Measurements from ENCODE around the gene MARCHF3.
"Not testable (repeated sequence)": the region's sequence is repeated elsewhere in the genome, so short reads cannot be mapped to it uniquely, and the experiment has no call there.

The MARCHF3 gene

DNA sequence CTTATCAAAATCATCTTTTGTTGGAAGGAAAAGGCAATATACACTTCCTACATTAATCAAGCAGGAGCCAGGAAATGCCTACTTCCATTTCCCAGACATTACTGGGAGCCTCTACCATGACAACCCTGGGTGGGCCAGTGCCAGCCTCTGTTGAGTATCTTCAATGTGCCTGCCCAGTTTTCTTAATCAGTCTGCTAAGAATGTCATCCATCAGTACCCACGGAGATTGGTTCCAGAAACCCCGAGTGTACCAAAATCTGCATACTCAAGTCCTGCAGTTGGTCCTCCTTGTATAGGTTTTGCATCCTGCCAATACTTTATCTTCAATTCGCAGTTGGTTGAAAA, 82.4 kb downstream of the MARCHF3 start:
- DNase-seq: no peak

GRCh38 chr5:126947146-126948010, 83.0 kb downstream of the MARCHF3 start:
- no peak for DNase-seq

- not testable (repeated sequence) for DNase-seq
These were observed 87.5 kb downstream of the MARCHF3 start for GRCh38 chr5:126942908-126943307.

- no peak for DNase-seq
These were observed 89.0 kb downstream of the MARCHF3 start for GRCh38 chr5:126941403-126941802.

GRCh38 chr5:126939887-126940286, 90.5 kb downstream of the MARCHF3 start:
- no peak for DNase-seq

DNA sequence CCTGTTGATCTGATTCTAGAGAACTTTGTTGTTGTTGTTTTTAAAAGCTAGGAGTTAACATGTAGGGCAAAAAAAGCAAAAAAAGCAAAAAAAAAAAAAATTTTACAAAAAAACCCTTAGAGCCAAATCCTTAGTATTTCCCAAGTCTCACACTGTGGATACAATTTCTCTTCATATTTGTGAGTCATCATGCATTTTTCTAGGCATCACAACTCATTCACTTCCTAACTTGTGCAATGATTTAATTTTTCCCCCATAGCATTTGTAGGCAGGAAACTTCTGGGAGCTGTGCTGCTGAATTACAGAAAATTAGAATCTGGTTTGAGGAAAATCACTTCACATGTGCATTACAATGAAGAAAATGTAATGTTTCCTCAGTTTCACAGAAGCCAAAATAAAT, 91.9 kb downstream of the MARCHF3 start:
- DNase-seq: no peak

DNA sequence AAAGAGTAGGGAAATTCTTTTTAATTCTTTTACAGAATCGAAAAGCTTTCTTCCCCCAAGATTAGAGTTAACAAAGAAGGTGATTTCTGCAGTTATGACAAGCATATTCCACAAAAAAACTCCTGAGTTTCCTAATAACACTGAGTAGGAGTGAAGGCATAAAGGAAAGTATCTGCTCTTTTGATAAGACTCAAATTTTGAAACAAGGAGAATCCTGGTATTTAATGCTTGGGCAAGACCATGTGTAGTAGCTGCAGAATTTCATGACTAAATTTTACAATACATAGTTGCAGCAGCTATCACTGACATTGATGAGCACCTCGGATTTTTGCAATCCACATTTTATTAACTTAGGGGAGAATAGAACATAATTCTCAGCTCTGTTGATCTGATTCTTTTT, 92.6 kb downstream of the MARCHF3 start:
- DNase-seq: no peak

DNA sequence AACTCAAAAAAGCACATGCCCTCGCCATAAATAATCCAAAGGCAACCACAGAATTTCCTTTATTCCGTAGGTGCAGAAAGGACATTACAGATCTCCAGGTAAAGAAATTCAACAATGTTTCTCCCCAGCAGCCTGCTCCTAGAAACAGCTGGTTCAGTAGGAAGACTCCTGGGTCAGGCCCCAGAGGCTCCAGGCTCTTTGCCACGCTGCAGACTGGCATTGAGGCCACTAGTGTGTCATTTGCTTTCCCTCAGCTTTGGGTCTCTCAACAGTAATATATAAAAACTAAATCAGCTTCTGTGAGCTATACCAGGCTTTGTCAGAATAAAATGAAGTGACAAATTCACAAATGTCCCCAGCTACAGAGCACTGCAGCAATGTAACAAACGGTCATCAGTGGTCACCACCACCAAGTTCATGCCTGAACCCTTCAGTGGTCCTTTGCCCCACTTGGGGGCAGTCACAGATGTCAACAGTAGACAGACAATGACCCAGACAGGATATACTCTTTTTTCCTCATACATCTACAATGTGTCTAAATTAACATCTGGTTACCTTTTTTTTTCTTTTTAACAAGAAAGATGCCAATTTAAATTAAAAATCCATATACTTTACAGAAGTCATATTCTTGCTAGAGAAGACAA, 93.5 kb downstream of the MARCHF3 start:
- DNase-seq: no peak

GRCh38 chr5:126931963-126932660, 98.2 kb downstream of the MARCHF3 start:
- DNase-seq: no peak

GRCh38 chr5:126928041-126928440, 102.3 kb downstream of the MARCHF3 start:
- no peak for DNase-seq

DNA sequence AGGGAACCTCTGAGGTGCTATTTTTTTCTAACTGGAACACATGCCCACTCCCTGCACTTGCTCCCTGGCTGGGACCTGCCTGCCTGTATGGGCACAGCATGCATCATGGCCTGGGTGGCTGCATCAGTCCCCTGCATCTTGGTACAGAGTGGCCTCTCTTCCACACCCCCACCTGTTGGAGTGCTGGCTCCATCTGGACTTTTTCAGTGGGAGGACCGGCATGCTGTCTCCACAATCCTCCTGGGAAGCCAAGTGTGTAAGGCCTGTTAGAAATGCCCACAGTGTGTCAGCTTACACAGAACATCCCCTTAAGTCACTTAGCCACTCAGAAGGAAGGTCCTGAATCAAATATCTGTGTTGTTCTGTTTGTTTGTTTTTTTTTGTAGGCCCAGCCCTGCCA, 102.9 kb downstream of the MARCHF3 start:
- no peak for DNase-seq

- no peak for DNase-seq
These were observed 104.2 kb downstream of the MARCHF3 start for GRCh38 chr5:126926187-126926586.

GRCh38 chr5:126925482-126925881, 104.9 kb downstream of the MARCHF3 start:
- DNase-seq: no peak

DNA sequence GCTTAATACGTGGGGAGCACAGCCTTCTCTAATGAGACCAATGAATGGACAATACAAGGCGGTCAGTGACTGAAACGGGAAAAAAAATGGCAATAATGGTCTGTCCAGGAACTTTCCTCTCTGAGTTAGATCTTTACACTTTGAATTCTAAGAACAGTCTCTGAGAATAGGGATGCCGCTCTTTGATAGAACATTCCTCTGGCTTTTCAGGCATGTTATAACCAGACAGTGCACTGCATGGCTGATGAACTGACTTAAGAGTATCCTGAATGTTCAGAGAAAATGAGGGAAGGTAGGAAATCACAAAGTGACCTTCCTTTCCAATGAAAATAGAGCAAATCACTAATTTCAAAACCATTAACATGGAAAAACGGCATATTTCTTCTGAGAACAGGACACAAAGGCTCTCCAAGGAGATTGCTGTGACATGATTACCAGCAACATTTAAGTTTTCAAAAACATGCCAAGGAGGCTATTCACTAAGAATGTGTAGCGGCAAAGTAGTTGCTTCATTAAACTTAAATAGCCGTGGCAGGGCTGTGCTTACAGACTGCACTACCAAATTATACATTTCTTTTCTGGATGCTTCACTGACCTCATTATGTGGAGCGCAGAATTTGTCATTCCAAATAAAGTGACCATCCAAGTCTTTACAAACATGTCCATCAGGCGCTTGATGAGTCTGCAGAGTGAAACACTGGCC, 105.9 kb downstream of the MARCHF3 start:
- DNase-seq: no peak

- DNase-seq: no peak
These were observed 108.9 kb downstream of the MARCHF3 start for GRCh38 chr5:126921241-126922091.

- DNase-seq: no peak
These were observed 110.1 kb downstream of the MARCHF3 start for GRCh38 chr5:126920291-126920690.

- DNase-seq: no peak
These were observed 110.8 kb downstream of the MARCHF3 start for GRCh38 chr5:126919566-126919965.

DNA sequence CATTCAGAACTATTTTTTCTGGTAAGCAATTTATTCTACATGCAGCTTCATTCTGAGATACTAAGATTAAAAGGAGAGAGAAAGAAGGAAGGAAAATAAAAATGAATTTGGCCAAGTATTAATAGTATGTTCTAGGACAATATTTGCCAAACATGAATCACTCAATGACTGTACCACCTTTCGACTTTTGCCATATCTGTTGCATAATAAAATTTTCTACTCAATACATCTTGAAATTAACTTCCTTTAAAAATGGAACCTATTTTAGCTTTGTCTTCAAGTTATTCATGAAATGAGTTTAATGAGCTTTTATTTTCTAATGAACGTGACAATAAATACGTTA, 111.8 kb downstream of the MARCHF3 start:
- no peak for DNase-seq

DNA sequence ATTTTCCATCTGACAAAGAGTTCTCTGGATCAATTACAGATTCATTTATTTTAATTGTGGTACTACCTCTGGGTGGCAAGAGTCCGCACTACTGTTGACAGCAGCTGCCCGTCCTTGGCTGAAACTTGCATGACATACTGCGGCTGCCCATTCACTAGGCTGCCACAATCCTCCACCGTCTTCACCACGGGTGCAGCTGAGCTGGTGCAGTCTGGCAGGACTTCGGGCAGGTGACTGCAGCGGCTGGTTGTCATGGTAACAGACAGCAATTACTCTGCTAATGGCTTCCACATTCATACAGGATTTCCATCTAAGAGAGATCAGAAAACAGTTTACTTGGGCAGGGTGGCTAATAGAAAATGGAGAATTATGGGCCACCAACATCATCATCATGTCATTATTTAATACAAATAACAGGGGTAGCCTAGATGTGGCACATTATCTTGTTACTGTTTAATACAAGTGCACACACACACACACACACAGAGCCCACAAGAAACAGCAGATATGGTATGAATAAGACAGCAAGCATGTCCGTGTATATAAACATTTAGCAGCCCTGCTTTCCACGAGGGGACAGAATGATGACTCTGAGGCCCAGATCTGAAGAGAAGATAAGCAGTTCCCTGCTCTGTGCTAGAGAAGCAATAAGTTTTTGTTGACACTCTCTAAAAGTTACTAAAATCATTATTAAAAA, 112.3 kb downstream of the MARCHF3 start:
- no peak for DNase-seq

- no peak for DNase-seq
These were observed 114.9 kb downstream of the MARCHF3 start for GRCh38 chr5:126915496-126915895.

DNA sequence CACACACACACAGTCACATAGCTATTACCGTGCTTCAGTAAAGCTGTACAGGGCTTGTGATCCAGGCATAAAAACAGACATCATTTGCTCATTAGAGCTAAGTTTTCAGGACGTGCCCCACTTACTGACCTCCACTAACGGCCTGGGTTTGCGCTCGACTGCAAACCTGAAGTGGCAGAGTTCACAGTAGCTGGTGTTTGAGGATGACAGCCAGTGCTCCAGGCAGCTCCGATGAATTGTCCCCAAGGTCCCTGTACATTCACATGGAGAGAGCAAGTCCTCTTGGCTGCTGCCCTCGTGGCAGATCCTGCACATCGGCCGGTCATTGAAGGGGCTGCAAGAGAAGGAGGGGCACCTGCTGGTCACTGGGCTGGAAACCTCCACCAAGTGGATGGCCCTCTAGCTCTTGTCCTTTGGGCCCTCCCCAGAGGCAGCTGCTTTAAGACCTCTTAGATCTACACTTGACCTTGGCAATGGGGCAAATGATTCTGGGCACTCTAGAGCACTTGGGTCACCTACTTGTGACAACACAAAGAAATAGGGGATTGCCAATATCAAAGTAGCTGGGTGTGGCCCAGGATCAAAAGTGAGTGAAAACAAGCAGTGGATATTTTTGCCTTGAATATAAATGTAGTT, 115.4 kb downstream of the MARCHF3 start:
- DNase-seq: no peak

All from stimulated activated naive CD4-positive, alpha-beta T cell (primary cell).